Ovary (tissue), 9 donors: Measurements from ENCODE around the gene RPN1. TPM values are rescaled to one million over a fixed set of nuclear protein-coding genes. Genes with fewer than 3 reads are reported as not detected.

ENCODE experiments used
- DNase-seq, 5 donors: peaks; one replicate each; pipeline ENCODE4 v3.0.0-alpha.2; 2019 to 2020
- H3K27ac ChIP-seq, 2 donors: fragments of 200-600 bp; one replicate each; pipeline versions ENCODE4 v1.5.1 to v1.8.0; 2019 to 2022
- H3K27me3 ChIP-seq: fragments of 200-600 bp; one replicate; pipeline ENCODE4 v1.8.0; 2022
- H3K36me3 ChIP-seq: fragments of 200-600 bp; sonication (generic); one replicate; pipeline ENCODE4 v1.5.1; 2019
- H3K4me1 ChIP-seq: one replicate; pipeline ENCODE4 v1.8.1; 2013; ENCODE audit warnings: mild to moderate bottlenecking, moderate library complexity; ENCODE audit not compliant: insufficient read depth
- H3K4me3 ChIP-seq: fragments of 200-600 bp; sonication (generic); one replicate; pipeline ENCODE4 v1.5.1; 2017
- H3K9me3 ChIP-seq, 2 donors: fragments of 200-600 bp in 1 of 2; sonication (generic) in 1 of 2; one replicate each; pipeline versions ENCODE4 v1.5.1 to v1.8.1; 2013 to 2019; ENCODE audit warnings: mild to moderate bottlenecking in 1 of 2, moderate library complexity in 1 of 2
- CTCF ChIP-seq, 3 donors: fragments of 450-650 bp in 2 of 3; fragments of 200-600 bp in 1 of 3; IDR thresholded peaks; one replicate each; pipeline versions ENCODE4 v1.5.1 to v1.8.0; 2016 to 2022; ENCODE audit warnings: antibody characterized with exemption in 3 of 3, mild to moderate bottlenecking in 1 of 3
- EP300 ChIP-seq: sonication (generic); formaldehyde crosslinking; IDR thresholded peaks from one replicate; pipeline ENCODE4 v1.6.1; 2017; ENCODE audit warnings: antibody characterized with exemption
- POLR2A ChIP-seq: fragments of 450-650 bp; IDR thresholded peaks from one replicate; pipeline ENCODE4 v1.6.1; 2017; ENCODE audit warnings: antibody characterized with exemption, mild to moderate bottlenecking, moderate library complexity
- WGBS, 3 donors: extraction: QIAGEN DNeasy Blood & Tissue Kit in 1 of 3; methylation state at CpG; one replicate each; pipeline versions ENCODE4 v1.1.5 to v1.1.7; 2013 to 2017; 5-methylcytosine and 5-hydroxymethylcytosine counted together
- intact Hi-C, 4 donors: fragments of 100-400 bp; cut with DNase I; formaldehyde crosslinking; loops; one replicate each; pipeline versions ENCODE4 v1.11.0 to v1.15.1; 2022 to 2023
- polyA plus RNA-seq, 2 donors: library from polyadenylated mRNA; stranded (reverse); fragments of 200-250 nt in 1 of 2; fragments of 350-450 nt in 1 of 2; fragmentation: Illumina TruSeq in 1 of 2; extraction: RNeasy Lipid Tissue Mini Kit (QIAGEN cat#74804) in 1 of 2; gene quantifications; one replicate each; pipeline ENCODE4 v1.2.3, GENCODE V29; 2013 to 2014
- total RNA-seq, 7 donors: library from RNA; depleted of rRNA in 2 of 7; stranded (reverse); fragments of >200 nt in 2 of 7; fragmentation: NEBNext Ultra II Directional in 3 of 7; extraction: Animal tissue kit (Norgen Biotek cat#: 25700) in 3 of 7; gene quantifications; one replicate each; pipeline versions ENCODE4 v1.1.0 to v1.2.4, GENCODE V29; 2016 to 2023
- donor health status: DM: no; HTN: no; CAD: no; lungs with moderate emphysema.
- donor health status: DM: no; HTN: no; CAD: no.
- donor health status: Bipolar disorder and iron deficiency.
- donor health status: DM: yes; HTN: yes; CAD: no.
- donor health status: DM: no; HTN: no; CAD: no.
- donor health status: DM: yes; HTN: yes; CAD: no.

The RPN1 gene
- total and polyA plus RNA-seq, 9 donors = 119 to 237 (median 134) TPM

- TF ChIP-seq EP300 = no peak
- no peak for TF ChIP-seq POLR2A
- no peak for TF ChIP-seq CTCF (IDR thresholded peaks at IDR 0.05)
- Histone ChIP-seq H3K9me3 (no peaks in the 10 kb centered on the region), H3K27ac (no peak overlapping the region), H3K4me3 (no peak overlapping the region), H3K36me3 (no peaks in the 10 kb centered on the region), H3K4me1 (no peaks in the 10 kb centered on the region), H3K27me3 (no peaks in the 10 kb centered on the region)
- WGBS, 3 donors = 0 to 46% (median 27%) methylated on average over 2 of the region's 2 CpGs
- DNase-seq = no peak
- intact Hi-C loops = loop anchor here in 1 of 4 donors (2.0 kb wide), 1 partner anchor 31 kb away; no protein-coding TSS in a partner anchor
Measured at GRCh38 chr3:128693696-128694095, 43.1 kb upstream of the RPN1 start.

GRCh38 chr3:128689060-128689459, 38.4 kb upstream of the RPN1 start:
- 87 to 92% (median 91%) methylated on average over 5 of the region's 5 CpGs for WGBS, 3 donors
- intact Hi-C loops = loop anchor here in 2 of 4 donors (10.0 kb wide), 2 partner anchors 96 to 186 kb away; partner anchors contain the start of gene ACAD9 (in 1 of the 2)
- no peaks in the 10 kb centered on the region for H3K9me3 ChIP-seq
- no peaks in the 10 kb centered on the region for H3K4me1 ChIP-seq
- H3K27ac ChIP-seq = no peak overlapping the region
- TF ChIP-seq EP300 = no peak
- no peak for TF ChIP-seq CTCF (IDR thresholded peaks at IDR 0.05)
- no peak for TF ChIP-seq POLR2A
- no peaks in the 10 kb centered on the region for H3K36me3 ChIP-seq
- no peak for DNase-seq
- H3K4me3 ChIP-seq = no peak overlapping the region
- H3K27me3 ChIP-seq = no peaks in the 10 kb centered on the region

GRCh38 chr3:128686465-128686864, 35.8 kb upstream of the RPN1 start:
- Histone ChIP-seq H3K9me3 (no peaks in the 10 kb centered on the region), H3K4me3 (no peak overlapping the region), H3K36me3 (no peaks in the 10 kb centered on the region), H3K27me3 (no peaks in the 10 kb centered on the region), H3K27ac (no peak overlapping the region), H3K4me1 (peaks cover under 1% of the 10 kb centered on the region)
- no peak for TF ChIP-seq EP300
- TF ChIP-seq CTCF (IDR thresholded peaks at IDR 0.05) = no peak
- TF ChIP-seq POLR2A = no peak
- DNase-seq = no peak
- WGBS, 3 donors = 88 to 93% (median 91%) methylated on average over 8 of the region's 8 CpGs
- intact Hi-C loops = loop anchor here in 2 of 4 donors (10.0 kb wide), 2 partner anchors 98 to 188 kb away; partner anchors contain the start of gene ACAD9 (in 1 of the 2)

GRCh38 chr3:128684986-128685726, 34.5 kb upstream of the RPN1 start:
- 89 to 91% (median 90%) methylated on average over 11 of the region's 11 CpGs for WGBS, 3 donors
- no peak for TF ChIP-seq CTCF (IDR thresholded peaks at IDR 0.05)
- no peak for TF ChIP-seq EP300
- no peak for TF ChIP-seq POLR2A
- no peaks in the 10 kb centered on the region for H3K36me3 ChIP-seq
- intact Hi-C loops = loop anchor here in 3 of 4 donors (5.0 to 10.0 kb wide), 4 partner anchors 42 to 190 kb away; partner anchors contain the start of genes ACAD9 (in 1 of the 3) and RAB7A (in 1 of the 3)
- H3K27ac ChIP-seq = no peak overlapping the region
- no peaks in the 10 kb centered on the region for H3K27me3 ChIP-seq
- no peak overlapping the region for H3K4me3 ChIP-seq
- peaks cover 3% of the 10 kb centered on the region for H3K4me1 ChIP-seq
- DNase-seq = no peak
- no peaks in the 10 kb centered on the region for H3K9me3 ChIP-seq
